GM18909 (cell line): ENCODE data around the gene R3HDM2.
A peak's percentile ranks its signal among the peaks of the same experiment; 100 is the strongest.

Experiments used
- ATAC-seq: cut with Tn5 transposase; IDR thresholded peaks from one replicate; pipeline ENCODE4 v1.9.1; 2021; ENCODE audit warnings: mild to moderate bottlenecking; ENCODE audit not compliant: unreplicated experiment, poor library complexity

The R3HDM2 gene

DNA sequence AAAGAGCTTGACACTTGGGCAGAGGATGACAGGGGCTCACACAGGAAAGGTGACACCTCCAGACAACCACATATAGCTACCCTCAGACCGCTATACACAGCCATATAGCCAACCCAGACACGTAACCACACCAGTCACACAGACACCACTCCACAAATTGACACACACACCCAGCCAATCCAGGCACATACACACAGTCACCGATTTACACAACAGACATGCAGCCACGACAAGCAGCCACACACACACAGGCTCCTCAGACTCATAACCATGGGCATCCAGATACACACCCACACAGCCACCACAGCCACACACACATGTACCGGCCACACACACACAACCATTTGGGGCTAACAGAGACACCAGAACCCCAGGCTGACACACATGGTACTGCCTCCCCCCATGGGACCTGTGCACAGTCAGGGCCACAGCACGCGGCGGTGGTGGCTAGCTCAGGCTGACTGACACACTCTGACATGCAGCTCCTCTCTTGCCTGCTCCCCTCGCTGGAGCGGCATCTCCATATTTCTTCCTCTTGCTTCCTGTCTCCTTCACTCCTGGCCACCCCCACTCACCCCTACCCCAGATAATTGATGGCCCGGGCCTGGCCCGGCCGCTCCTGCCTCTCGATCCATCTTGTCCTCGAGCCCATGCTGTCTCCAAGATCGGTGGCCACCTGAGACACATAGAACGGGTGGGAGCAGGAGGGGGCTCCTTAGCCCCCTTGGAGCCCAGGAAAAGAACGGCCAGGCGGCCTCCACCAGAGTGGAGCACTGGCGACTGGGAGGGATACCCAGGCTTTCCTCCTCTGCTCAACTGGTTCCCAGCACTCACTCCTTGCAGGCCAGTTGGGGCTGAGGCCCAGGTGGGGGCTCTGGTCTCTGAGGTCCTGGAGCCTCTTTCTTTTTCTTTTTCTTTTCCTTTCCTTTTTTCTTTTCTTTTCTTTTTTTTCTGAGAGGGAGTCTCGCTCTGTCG lies 207.4 kb downstream of the R3HDM2 start:
- no peak for ATAC-seq

DNA sequence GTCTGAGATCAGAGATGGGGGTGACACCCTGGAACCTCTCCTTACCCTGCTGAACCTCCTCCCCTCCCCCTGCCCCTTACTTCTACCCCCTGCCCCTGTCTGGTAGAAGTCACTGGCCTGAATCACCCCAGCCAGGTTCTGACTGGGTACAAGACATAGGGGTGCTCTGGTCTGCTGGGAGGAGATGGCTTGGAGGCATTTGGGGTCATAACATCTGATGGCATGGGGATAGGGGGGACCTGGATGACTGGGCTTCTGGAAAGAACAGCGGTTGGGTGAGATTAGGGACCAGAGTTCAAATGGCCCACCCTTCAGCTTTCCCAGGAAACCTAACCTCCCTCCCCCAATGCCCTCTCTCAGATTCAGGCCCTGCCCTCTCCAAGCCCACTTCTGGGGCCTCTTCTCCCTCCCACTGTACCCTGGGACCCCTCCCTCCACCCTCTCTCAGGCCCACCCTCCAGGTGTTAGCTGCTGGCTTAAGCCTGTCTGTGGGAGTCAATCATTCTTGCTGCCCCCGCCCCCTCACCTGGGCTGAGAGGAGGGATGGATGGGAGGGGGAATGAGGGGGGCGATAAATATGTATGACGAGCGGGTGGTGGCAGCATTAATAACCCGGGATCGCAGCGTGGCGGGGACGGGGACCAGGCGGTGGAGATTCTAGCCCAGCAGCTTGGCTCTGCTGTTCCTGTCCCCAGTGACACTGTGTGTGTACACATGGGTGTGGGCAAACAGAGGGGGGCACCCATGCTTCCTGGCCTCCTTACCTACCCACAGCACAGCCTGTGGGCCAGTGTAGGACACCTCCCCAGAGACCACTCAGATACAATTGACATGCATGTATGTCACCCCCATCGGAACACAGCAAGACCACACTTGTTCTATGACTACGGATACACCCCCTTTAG lies 208.3 kb downstream of the R3HDM2 start:
- no peak for ATAC-seq

DNA sequence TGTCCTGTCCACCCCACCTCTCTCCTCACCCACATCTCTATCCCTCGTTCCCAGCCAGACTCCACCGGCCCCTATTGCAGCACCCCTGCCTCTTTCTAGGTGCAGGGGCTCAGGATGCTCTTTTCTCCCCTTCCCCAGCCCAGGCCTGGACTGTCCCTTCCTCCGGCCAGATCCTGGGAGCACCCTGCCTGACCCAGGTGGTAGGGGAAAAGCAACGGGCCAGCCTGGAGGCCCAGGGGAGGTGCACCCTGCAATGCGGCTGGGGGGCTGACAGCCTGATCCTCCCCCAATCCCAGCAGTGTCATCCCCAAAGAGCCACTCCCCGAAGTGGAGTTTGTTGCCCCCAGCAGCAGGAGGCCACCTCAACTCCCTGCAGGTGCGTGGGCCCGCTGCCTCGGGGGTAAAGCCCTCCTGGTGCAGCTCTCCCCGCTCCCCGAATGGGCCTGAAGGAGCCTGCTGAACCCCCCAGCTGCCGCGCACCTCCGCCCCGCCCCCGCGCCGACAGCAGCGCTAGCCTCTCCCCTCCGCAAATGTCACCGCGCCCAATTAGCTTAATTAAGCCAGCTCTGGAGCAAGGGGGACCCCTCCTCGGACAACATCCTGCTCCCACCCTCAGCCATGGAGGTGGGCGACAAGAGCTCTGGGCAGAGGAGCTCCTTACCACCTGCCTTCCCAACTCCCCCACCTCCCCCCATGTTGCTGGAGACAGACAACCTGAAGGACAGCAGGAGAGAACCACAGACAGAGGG lies 209.5 kb downstream of the R3HDM2 start:
- no peak for ATAC-seq

DNA sequence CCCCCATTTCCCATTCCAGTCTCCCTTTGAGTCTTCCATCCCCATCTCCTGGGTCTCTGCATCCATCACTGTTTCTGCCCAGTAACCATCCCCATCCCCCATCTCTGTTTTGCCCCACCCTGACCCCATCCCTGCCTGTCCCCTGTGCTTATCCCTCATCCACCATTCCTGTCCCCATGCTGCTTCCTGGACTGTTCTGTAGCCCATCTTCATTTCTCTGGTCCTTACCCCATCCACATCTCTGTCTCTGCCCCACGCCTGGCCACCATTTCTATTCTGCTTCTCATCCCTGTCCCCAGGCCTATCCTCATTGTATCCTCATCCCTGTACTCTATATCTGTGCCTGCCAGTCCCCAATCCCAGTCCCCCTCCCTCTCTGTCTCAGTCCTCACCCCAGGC lies 210.1 kb downstream of the R3HDM2 start:
- no peak for ATAC-seq

GRCh38 chr12:57219993-57220754 lies 210.7 kb downstream of the R3HDM2 start:
- ATAC-seq: no peak

DNA sequence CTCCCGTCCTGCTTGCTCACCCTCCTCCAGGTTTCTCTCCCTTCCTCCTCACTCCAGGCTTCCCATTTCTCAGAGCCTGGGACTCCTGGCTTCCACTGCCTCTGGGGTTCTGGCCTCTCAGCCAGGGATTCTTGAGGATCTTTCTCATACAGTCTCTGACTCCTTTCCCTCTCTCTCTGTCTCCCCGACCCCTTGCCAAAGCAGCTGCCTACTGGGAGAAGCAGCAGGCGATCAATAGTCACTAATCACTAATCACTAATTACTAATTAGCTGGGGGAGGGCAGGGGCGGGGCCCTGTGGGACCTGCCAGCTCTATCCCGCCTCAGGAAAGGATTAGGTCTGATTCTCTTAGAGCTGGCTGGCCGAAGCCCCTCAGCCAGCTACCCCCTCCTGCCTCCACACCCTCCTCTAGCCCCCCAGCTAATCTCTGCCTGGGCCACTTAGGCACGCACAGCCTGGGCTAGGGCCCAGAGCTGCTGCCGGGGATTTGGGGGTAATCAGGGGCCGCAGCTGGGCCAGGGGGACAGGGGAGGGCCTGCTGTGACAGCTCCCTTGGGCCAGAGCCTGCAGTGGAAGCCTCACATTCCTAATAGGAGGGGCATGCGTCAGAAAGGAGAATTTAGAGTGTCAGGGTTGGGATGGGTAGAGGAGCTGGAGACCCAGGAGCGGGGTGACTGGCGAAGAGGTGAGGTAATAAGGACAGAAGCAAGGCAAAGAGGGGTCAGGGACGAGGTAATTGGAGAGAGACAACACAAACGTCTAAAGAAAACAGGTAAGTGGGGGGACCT lies 211.4 kb downstream of the R3HDM2 start:
- ATAC-seq: no peak

- no peak for ATAC-seq
Observed at GRCh38 chr12:57218030-57218853, 212.6 kb downstream of the R3HDM2 start.

DNA sequence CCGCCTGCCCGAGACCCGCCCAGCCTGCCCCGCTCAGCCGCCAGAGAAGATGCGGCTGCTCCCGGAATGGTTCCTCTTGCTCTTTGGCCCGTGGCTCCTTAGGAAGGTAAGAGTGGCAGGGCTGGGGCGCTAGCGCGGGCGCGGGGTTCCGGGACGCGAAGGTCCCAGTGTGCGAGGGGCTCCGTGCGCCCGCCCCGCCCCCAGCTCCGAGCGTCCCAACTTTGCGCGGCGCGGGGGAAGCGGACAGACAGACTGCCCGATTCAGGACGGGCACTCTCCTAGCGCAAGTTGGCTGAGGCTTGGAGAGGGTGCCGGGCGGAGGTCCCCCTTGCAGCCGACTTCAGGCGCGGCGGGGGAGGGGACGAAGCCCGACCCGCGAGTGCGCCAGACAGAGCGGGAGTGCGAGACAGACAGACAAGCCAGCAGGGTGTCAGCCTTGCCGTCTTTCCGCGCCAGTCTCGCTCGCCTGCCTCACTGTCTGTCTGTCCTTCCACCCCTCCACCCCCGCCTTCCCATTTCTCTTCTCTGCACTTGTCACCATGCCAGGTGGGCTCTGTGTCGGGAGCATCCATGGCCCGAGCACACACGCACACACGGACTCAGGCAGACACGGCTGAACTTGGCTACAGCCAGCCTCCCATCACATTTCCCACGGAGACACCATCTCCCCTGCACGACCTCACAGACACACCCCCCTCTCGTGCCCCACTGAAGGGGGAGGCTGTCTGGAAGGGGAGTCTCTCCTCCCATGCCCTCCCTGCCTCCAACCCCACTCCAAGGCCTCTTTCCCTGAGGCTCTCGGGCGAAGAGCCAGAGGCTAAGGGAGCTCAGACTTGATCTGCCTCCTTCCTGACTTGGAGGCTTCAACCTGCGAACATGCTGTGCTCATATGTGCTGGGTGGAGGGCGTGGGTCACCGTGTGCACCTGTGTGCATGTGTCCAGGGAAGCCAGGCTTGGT lies 213.6 kb downstream of the R3HDM2 start:
- no peak for ATAC-seq

- peak; percentile 28 for ATAC-seq
Observed at GRCh38 chr12:57216014-57216911, 214.6 kb downstream of the R3HDM2 start, which contains the start of gene NXPH4. NXPH4 (plus strand) TSS chr12:57216794; CDS start chr12:57216970, 176 bp downstream.

DNA sequence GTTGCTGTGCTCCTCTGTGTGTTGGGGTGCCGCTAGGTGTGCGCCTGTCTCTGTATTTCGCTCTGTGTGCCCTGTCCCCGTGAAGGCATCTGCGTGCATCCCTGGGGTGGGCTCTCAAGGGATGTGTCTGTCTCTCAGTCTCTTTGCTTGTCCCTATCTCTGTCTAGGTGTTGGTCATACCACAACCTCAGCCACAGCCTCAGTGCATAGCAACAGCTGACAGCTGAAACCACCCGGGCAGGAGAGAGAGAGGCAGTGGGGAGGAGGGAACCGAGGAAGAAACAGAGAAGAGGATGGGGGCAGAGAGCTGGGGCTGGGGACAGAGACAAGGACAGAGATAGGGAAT lies 215.2 kb downstream of the R3HDM2 start:
- no peak for ATAC-seq

GRCh38 chr12:57215065-57215464 lies 215.8 kb downstream of the R3HDM2 start:
- no peak for ATAC-seq

GRCh38 chr12:57214398-57214781 lies 216.5 kb downstream of the R3HDM2 start:
- ATAC-seq: peak; percentile 43

- no peak for ATAC-seq
Observed at GRCh38 chr12:57213763-57214397, 217.0 kb downstream of the R3HDM2 start.

GRCh38 chr12:57213058-57213715 lies 217.7 kb downstream of the R3HDM2 start:
- ATAC-seq: no peak

DNA sequence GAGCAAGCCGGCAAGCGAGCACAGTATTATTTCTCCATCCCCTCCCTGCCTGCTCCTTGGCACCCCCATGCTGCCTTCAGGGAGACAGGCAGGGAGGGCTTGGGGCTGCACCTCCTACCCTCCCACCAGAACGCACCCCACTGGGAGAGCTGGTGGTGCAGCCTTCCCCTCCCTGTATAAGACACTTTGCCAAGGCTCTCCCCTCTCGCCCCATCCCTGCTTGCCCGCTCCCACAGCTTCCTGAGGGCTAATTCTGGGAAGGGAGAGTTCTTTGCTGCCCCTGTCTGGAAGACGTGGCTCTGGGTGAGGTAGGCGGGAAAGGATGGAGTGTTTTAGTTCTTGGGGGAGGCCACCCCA lies 218.2 kb downstream of the R3HDM2 start:
- no peak for ATAC-seq
